Stomach (tissue), 9 donors: Measurements from ENCODE around the gene SCTR. TPM values are rescaled to one million over a fixed set of nuclear protein-coding genes. Genes with fewer than 3 reads are reported as not detected.
A peak's percentile ranks its signal among the peaks of the same experiment; 100 is the strongest.

Source experiments
- DNase-seq, 2 donors: peaks; one replicate each; pipeline versions ENCODE4 v3.0.0 to v3.0.0-alpha.2; 2013 to 2019
- H3K27ac ChIP-seq, 5 donors: fragments of 200-600 bp in 4 of 5; sonication (generic) in 4 of 5; one replicate each; pipeline ENCODE4 v1.5.1; 2013 to 2019; ENCODE audit warnings: mild to moderate bottlenecking in 1 of 5, moderate library complexity in 1 of 5
- H3K27me3 ChIP-seq, 3 donors: fragments of 200-600 bp; sonication (generic); one replicate each; pipeline ENCODE4 v1.5.1; 2017 to 2019; ENCODE audit warnings: mixed run types in 1 of 3
- H3K36me3 ChIP-seq, 4 donors: fragments of 200-600 bp; sonication (generic); 1 replicate in 3 of 4; 2 replicates in 1 of 4; pipeline ENCODE4 v1.5.1; 2016 to 2019
- H3K4me1 ChIP-seq, 4 donors: fragments of 200-600 bp; sonication (generic); one replicate each; pipeline ENCODE4 v1.5.1; 2016 to 2019
- H3K4me3 ChIP-seq, 4 donors: fragments of 200-600 bp; sonication (generic) in 3 of 4; one replicate each; pipeline ENCODE4 v1.5.1; 2016 to 2019; ENCODE audit warnings: mild to moderate bottlenecking in 1 of 4
- H3K9me3 ChIP-seq, 4 donors: fragments of 200-600 bp; sonication (generic); one replicate each; pipeline ENCODE4 v1.5.1; 2016 to 2019
- EP300 ChIP-seq: sonication (generic); formaldehyde crosslinking; IDR thresholded peaks from one replicate; pipeline ENCODE4 v1.6.1; 2017; ENCODE audit warnings: antibody characterized with exemption
- POLR2A ChIP-seq, 4 donors: fragments of 450-650 bp; IDR thresholded peaks; one replicate each; pipeline ENCODE4 v1.6.1; 2016; ENCODE audit warnings: antibody characterized with exemption in 4 of 4, control low read depth in 2 of 4, mild to moderate bottlenecking in 1 of 4, moderate library complexity in 1 of 4
- POLR2AphosphoS5 ChIP-seq, 3 donors: sonication (generic); formaldehyde crosslinking; IDR thresholded peaks; one replicate each; pipeline ENCODE4 v1.6.1; 2016; ENCODE audit warnings: antibody characterized with exemption in 3 of 3
- WGBS, 5 donors: extraction: QIAGEN DNeasy Blood & Tissue Kit in 3 of 5; methylation state at CpG; one replicate each; pipeline versions ENCODE4 v1.1.5 to v1.1.7; 2013 to 2018; 5-methylcytosine and 5-hydroxymethylcytosine counted together
- intact Hi-C: fragments of 100-400 bp; cut with DNase I; formaldehyde crosslinking; loops from one replicate; pipeline ENCODE4 v1.15.1; 2023; ENCODE audit warnings: low total_unique reads
- polyA plus RNA-seq, 3 donors: library from polyadenylated mRNA; stranded (reverse); fragments of 200-250 nt; gene quantifications; one replicate each; pipeline ENCODE4 v1.2.3, GENCODE V29; 2013
- total RNA-seq, 5 donors: library from RNA; depleted of rRNA; stranded (reverse); fragments of >200 nt; gene quantifications; one replicate each; pipeline versions ENCODE4 v1.1.0 to v1.2.3, GENCODE V29; 2014 to 2016
- TF ChIP-seq, protein P1 (sequence below), 7 experiments: fragments of 450-650 bp in 4 of 7; fragments of 200-600 bp in 3 of 7; sonication (generic) in 3 of 7; IDR thresholded peaks; one replicate each; pipeline ENCODE4 v1.5.1; 2016 to 2019; ENCODE audit warnings: antibody characterized with exemption in 7 of 7, control low read depth in 2 of 7, mild to moderate bottlenecking in 1 of 7
- donor health status: healthy with polysubstance abuse.
- donor health status: Bipolar disorder and iron deficiency.
- donor health status: healthy.

The SCTR gene
- total and polyA plus RNA-seq, 8 donors, result 0.18 to 8.6 (median 4.1) TPM; not detected in 2

DNA sequence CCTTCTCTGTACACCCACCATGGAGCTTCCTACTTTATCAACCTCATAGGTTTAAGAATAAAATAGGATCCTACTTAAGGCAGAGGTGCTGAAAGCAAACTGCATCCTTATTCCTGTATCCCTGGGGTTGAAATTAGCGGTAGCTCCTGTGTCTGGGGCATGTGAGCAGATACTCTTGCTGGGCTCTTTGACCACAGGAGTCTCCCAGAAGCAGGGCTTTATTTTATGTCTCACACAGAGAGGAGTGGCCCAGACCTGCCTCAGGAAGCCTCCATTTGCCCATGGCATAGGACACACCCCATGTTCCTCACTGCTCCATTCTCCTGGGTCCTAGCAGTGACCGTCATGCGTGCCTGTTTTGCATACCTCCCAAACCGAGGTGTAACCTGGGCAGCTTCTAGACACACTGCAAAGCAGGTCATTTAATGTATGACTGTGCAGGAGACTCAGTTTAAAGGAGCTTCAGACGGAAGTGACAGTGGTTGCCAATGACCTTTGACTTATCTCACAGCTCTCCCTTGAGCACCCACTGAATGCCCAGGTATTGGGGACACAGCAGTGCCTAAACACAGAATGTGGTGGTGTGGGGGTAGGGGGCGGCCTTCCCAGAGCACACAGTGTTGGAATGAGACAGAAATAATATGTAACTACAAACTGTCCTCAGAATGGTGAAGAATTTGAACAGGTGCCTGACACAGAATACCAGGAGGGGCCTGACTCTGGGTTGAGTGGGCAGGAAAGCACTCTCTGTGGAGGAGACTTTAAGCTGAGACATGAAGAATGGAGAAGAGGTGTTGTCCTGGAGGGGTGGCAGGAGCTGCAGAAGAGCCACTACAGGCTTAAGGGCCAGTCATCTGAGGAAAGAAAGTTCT lies 89.0 kb downstream of the SCTR start:
- peaks cover 0 to 28% (median 14%) of the 10 kb centered on the region in 4 donors for H3K36me3 ChIP-seq
- no peak overlapping the region for H3K4me3 ChIP-seq
- peaks cover 7 to 53% (median 46%) of the 10 kb centered on the region in 4 donors for H3K4me1 ChIP-seq
- TF ChIP-seq POLR2AphosphoS5 (IDR thresholded peaks at IDR 0.05), result no peak
- no peak for TF ChIP-seq POLR2A (IDR thresholded peaks at IDR 0.05)
- TF ChIP-seq, protein P1, sequence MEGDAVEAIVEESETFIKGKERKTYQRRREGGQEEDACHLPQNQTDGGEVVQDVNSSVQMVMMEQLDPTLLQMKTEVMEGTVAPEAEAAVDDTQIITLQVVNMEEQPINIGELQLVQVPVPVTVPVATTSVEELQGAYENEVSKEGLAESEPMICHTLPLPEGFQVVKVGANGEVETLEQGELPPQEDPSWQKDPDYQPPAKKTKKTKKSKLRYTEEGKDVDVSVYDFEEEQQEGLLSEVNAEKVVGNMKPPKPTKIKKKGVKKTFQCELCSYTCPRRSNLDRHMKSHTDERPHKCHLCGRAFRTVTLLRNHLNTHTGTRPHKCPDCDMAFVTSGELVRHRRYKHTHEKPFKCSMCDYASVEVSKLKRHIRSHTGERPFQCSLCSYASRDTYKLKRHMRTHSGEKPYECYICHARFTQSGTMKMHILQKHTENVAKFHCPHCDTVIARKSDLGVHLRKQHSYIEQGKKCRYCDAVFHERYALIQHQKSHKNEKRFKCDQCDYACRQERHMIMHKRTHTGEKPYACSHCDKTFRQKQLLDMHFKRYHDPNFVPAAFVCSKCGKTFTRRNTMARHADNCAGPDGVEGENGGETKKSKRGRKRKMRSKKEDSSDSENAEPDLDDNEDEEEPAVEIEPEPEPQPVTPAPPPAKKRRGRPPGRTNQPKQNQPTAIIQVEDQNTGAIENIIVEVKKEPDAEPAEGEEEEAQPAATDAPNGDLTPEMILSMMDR (IDR thresholded peaks at IDR 0.05), result no peak
- no peak for TF ChIP-seq EP300
- intact Hi-C loops, result no loop called here
- no peak for DNase-seq
- H3K27me3 ChIP-seq, result peaks cover 0 to 24% (median 0%) of the 10 kb centered on the region in 3 donors
- WGBS, 5 donors, result 67 to 81% (median 68%) methylated on average over 6 of the region's 6 CpGs
- no peaks in the 10 kb centered on the region for H3K9me3 ChIP-seq
- H3K27ac ChIP-seq, result peak overlapping the region in 2 of 5 donors; percentile 36 to 91

DNA sequence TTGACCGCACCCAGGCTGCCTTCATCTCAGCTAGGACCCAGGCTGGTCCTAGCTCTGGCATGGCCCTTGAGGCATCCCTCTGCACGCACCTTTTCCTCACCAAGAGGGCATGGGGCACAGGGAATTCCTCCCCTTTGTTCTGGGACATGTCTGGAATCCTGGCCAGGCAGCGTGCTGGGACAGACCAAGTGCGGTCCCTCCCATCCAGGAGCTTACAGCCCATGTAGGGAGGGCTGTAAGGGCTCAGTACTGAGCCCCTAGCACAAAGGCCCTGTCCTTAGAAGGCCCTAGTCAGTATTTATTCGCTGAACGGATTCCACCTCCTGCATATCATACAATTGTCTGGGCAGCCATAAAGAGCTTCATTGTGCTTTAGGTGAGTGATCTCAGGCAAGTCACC lies 89.6 kb downstream of the SCTR start:
- peaks cover 0 to 28% (median 14%) of the 10 kb centered on the region in 4 donors for H3K36me3 ChIP-seq

DNA sequence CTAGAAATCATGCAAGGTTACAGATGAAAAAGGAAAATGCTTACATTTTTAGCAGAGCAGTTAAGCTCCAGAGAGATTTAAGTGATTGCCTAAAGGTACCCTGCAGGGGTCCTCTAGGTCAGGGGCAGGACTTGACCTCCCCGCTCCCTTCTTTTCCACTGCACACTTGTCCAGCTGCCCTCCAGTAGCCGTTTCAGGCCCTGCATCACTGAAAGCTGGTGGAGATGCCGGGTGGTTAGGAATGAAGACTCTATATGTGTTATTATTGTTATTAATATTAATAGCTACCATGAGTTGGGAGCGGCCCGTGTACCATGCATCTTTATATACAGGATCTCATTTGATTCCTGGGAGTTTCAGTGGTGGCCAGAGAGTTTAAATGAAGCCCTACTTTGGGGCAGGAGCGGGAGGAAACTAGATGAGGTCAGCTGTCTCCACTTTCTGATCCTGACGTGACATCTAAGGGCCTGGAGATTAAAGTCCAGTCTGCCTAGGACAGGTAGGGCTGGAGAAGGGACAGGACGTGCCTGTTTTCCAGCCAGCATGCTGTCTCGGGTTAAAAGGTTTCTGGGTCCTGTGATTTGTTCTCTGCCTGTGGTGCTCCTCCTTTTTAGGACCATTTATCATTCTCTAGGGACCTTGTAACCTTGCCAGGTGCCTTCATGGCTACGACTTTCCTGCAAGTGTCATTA lies 90.5 kb downstream of the SCTR start:
- WGBS, 5 donors, result 67 to 84% (median 74%) methylated on average over 10 of the region's 10 CpGs
- peak in 1 of 3 donors; percentile 19 for TF ChIP-seq POLR2AphosphoS5 (IDR thresholded peaks at IDR 0.05)
- TF ChIP-seq, protein P1 (IDR thresholded peaks at IDR 0.05), result no peak
- Histone ChIP-seq H3K36me3 (peaks cover 0 to 21% (median 12%) of the 10 kb centered on the region in 4 donors), H3K4me1 (peaks cover 12 to 62% (median 51%) of the 10 kb centered on the region in 4 donors), H3K4me3 (peak overlapping the region in 1 of 4 donors; percentile 73), H3K27me3 (peaks cover 0 to 24% (median 0%) of the 10 kb centered on the region in 3 donors), H3K9me3 (no peaks in the 10 kb centered on the region), H3K27ac (peak overlapping the region in 2 of 5 donors; percentile 89 to 91)
- DNase-seq, result no peak
- intact Hi-C loops, result no loop called here

More for the DNA sequence above, 89.6 kb downstream of the SCTR start:
- Histone ChIP-seq H3K9me3 (no peaks in the 10 kb centered on the region), H3K27ac (peak overlapping the region in 2 of 5 donors; percentile 36 to 91), H3K4me3 (no peak overlapping the region), H3K27me3 (peaks cover 0 to 24% (median 0%) of the 10 kb centered on the region in 3 donors), H3K4me1 (peaks cover 7 to 54% (median 46%) of the 10 kb centered on the region in 4 donors)
- 64 to 74% (median 73%) methylated on average over 6 of the region's 6 CpGs for WGBS, 5 donors
- DNase-seq, result no peak
- TF ChIP-seq, protein P1 (IDR thresholded peaks at IDR 0.05), result no peak
- TF ChIP-seq POLR2AphosphoS5 (IDR thresholded peaks at IDR 0.05) (no peak), EP300 (no peak), POLR2A (IDR thresholded peaks at IDR 0.05) (no peak)
- intact Hi-C loops, result no loop called here

DNA sequence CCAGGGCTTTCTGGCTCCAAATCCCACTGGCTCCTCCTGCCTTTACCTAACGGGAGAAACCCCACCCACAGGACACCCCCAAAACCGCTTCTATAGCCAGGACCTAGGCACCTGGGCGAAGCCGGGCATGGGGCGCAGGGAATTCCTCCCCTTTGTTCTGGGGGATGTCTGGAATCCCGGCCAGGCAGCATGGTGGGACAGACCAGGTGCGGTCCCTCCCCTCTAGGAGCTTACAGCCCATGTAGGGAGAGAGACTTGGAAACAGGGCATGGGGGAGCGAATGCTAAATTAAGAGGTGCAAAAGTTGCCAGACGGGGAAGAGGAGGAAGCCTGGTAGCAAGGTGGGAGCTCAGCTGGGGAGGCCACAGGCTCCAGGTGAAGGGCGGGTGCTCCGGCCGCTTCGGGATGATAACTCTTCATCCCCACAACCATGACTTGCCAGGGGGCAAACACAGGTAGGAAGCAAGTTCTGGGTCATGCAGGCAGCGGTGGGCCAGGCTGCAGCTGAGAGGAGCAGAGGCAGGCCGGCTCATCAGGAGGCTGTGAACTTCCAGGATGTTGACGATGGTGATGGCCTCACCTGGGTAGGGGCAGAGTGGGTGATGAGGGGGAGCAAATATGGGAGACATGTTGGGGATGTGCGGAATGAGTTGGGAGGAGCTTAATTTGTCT lies 91.3 kb downstream of the SCTR start:
- no peak for DNase-seq
- 86 to 92% (median 90%) methylated on average over 17 of the region's 17 CpGs for WGBS, 5 donors
- Histone ChIP-seq H3K27me3 (peaks cover 0 to 24% (median 0%) of the 10 kb centered on the region in 3 donors), H3K4me1 (peaks cover 14 to 69% (median 57%) of the 10 kb centered on the region in 4 donors), H3K4me3 (peak overlapping the region; percentile 67 to 73 (median 68)), H3K36me3 (peaks cover 0 to 15% (median 10%) of the 10 kb centered on the region in 4 donors), H3K9me3 (no peaks in the 10 kb centered on the region), H3K27ac (peak overlapping the region; percentile 76 to 91 (median 88))
- intact Hi-C loops, result no loop called here
- no peak for TF ChIP-seq EP300
- TF ChIP-seq POLR2A (IDR thresholded peaks at IDR 0.05), result no peak
- no peak for TF ChIP-seq POLR2AphosphoS5 (IDR thresholded peaks at IDR 0.05)
- TF ChIP-seq, protein P1 (IDR thresholded peaks at IDR 0.05), result no peak
